Natural killer cell (primary cell): ENCODE data around the gene NME2. TPM values are rescaled to one million over a fixed set of nuclear protein-coding genes. Genes with fewer than 3 reads are reported as not detected.

Experiments
- ATAC-seq, 3 donors: fragments of 150-1000 bp in 2 of 3; fragments of 200-7000 bp in 1 of 3; cut with Tn5 transposase; 1 replicate in 1 of 3; 2 replicates in 2 of 3; pipeline ENCODE4 v1.10.0; 2021; ENCODE audit warnings: mild to moderate bottlenecking in 2 of 3, moderate library complexity in 2 of 3
- DNase-seq, 2 donors: peaks; one replicate each; pipeline versions ENCODE4 v3.0.0 to v3.0.0-alpha.2; 2013 to 2021; ENCODE audit warnings: mixed read lengths in 1 of 2
- H3K27ac ChIP-seq: one replicate; pipeline ENCODE4 v1.5.1; 2013; ENCODE audit warnings: mild to moderate bottlenecking, low read length
- H3K27me3 ChIP-seq: one replicate; pipeline ENCODE4 v1.6.1; 2013; ENCODE audit warnings: low read length; ENCODE audit not compliant: control insufficient read depth, insufficient read depth
- H3K36me3 ChIP-seq: one replicate; pipeline ENCODE4 v1.6.1; 2013; ENCODE audit warnings: low read length; ENCODE audit not compliant: control insufficient read depth, insufficient read depth
- H3K4me1 ChIP-seq: one replicate; pipeline ENCODE4 v1.6.1; 2013; ENCODE audit warnings: low read length; ENCODE audit not compliant: control insufficient read depth, insufficient read depth
- H3K4me3 ChIP-seq: one replicate; pipeline ENCODE4 v1.5.1; 2013; ENCODE audit warnings: low read length
- H3K9me3 ChIP-seq: one replicate; pipeline ENCODE4 v1.6.1; 2013; ENCODE audit warnings: low read length; ENCODE audit not compliant: control insufficient read depth, insufficient read depth
- H3K27ac Mint-ChIP-seq, 2 donors: one replicate each; pipeline ENCODE4 v1.8.0; 2022; ENCODE audit warnings: mild to moderate bottlenecking in 2 of 2, mixed read lengths in 2 of 2, moderate library complexity in 1 of 2
- H3K27me3 Mint-ChIP-seq, 2 donors: one replicate each; pipeline ENCODE4 v1.8.0; 2022; ENCODE audit warnings: low read depth in 2 of 2, mixed read lengths in 2 of 2
- H3K36me3 Mint-ChIP-seq: one replicate; pipeline ENCODE4 v1.8.0; 2022; ENCODE audit warnings: mixed read lengths
- H3K4me1 Mint-ChIP-seq, 2 donors: one replicate each; pipeline ENCODE4 v1.8.0; 2022; ENCODE audit warnings: mixed read lengths in 2 of 2
- H3K4me3 Mint-ChIP-seq: one replicate; pipeline ENCODE4 v1.8.0; 2022; ENCODE audit warnings: mild to moderate bottlenecking, moderate library complexity, mixed read lengths
- H3K9me3 Mint-ChIP-seq, 2 donors: one replicate each; pipeline ENCODE4 v1.8.0; 2022; ENCODE audit warnings: mixed read lengths in 2 of 2
- CTCF ChIP-seq: fragments of 200-600 bp; IDR thresholded peaks from one replicate; pipeline ENCODE4 v1.8.0; 2022; ENCODE audit warnings: antibody characterized with exemption
- WGBS: methylation state at CpG from one replicate; pipeline ENCODE4 v1.1.7; 2013; ENCODE audit warnings: missing lambda C conversion rate; ENCODE audit not compliant: insufficient coverage; 5-methylcytosine and 5-hydroxymethylcytosine counted together
- intact Hi-C: fragments of 100-400 bp; cut with micrococcal nuclease; formaldehyde crosslinking; loops from one replicate; pipeline ENCODE4 v1.14.2; 2022
- total RNA-seq, 4 donors: library from RNA; stranded (reverse); fragments of 120-200 nt in 1 of 4; gene quantifications; one replicate each; pipeline versions ENCODE4 v1.2.3 to v1.2.4, GENCODE V29; 2013 to 2022

Gene NME2
- total RNA-seq, 3 donors from 2014 or later (not counting 1 experiment from before 2014, with no cell fraction given), result 100 to 109 (median 101) TPM

- Mint-ChIP-seq H3K4me1 (no peaks in the 10 kb centered on the region), H3K4me3 (no peak overlapping the region), H3K9me3 (no peaks in the 10 kb centered on the region), H3K36me3 (no peaks in the 10 kb centered on the region), H3K27ac (no peak overlapping the region), H3K27me3 (peaks cover 0 to 5% of the 10 kb centered on the region in 2 donors)
- Histone ChIP-seq H3K4me3 (no peak overlapping the region), H3K36me3 (no peaks in the 10 kb centered on the region), H3K27me3 (no peaks in the 10 kb centered on the region), H3K27ac (no peak overlapping the region), H3K9me3 (no peaks in the 10 kb centered on the region), H3K4me1 (peaks cover 11% of the 10 kb centered on the region)
- 100% methylated on average over 2 of the region's 2 CpGs for WGBS
- DNase-seq, result no peak
- intact Hi-C loops, result no loop called here
- TF ChIP-seq CTCF, result no peak
- no peak for ATAC-seq
Measured at GRCh38 chr17:51149163-51149562, 17.0 kb upstream of the NME2 start.

- no peak overlapping the region for H3K4me3 ChIP-seq
- ATAC-seq (no peak), DNase-seq (no peak)
- H3K27ac ChIP-seq, result no peak overlapping the region
- H3K36me3 ChIP-seq, result no peaks in the 10 kb centered on the region
- no peaks in the 10 kb centered on the region for H3K36me3 Mint-ChIP-seq
- no peak overlapping the region for H3K27ac Mint-ChIP-seq
- no peak for TF ChIP-seq CTCF
- intact Hi-C loops, result loop anchor here (5.0 kb wide), 3 partner anchors 111 to 299 kb away; partner anchors contain the start of genes MBTD1, TOB1 and UTP18
- WGBS, result 72% methylated on average over 2 of the region's 5 CpGs
- no peaks in the 10 kb centered on the region for H3K27me3 ChIP-seq
- no peaks in the 10 kb centered on the region for H3K27me3 Mint-ChIP-seq
- no peak overlapping the region for H3K4me3 Mint-ChIP-seq
- H3K9me3 ChIP-seq, result no peaks in the 10 kb centered on the region
- H3K4me1 ChIP-seq, result peaks cover 14% of the 10 kb centered on the region
- H3K9me3 Mint-ChIP-seq, result no peaks in the 10 kb centered on the region
- H3K4me1 Mint-ChIP-seq, result no peaks in the 10 kb centered on the region
Measured at GRCh38 chr17:51150932-51151331, 15.3 kb upstream of the NME2 start.

- H3K27me3 Mint-ChIP-seq, result no peaks in the 10 kb centered on the region
- no peak for TF ChIP-seq CTCF
- WGBS, result 38% methylated on average over 6 of the region's 8 CpGs
Measured at GRCh38 chr17:51152766-51153209, 13.4 kb upstream of the NME2 start.

More at GRCh38 chr17:51152766-51153209, 13.4 kb upstream of the NME2 start:
- Histone ChIP-seq H3K27me3 (no peaks in the 10 kb centered on the region), H3K27ac (peak overlapping the region; percentile 86), H3K36me3 (peaks cover 2% of the 10 kb centered on the region), H3K4me3 (peak overlapping the region; percentile 25), H3K9me3 (no peaks in the 10 kb centered on the region), H3K4me1 (peaks cover 14% of the 10 kb centered on the region)
- Mint-ChIP-seq H3K4me1 (no peaks in the 10 kb centered on the region), H3K9me3 (no peaks in the 10 kb centered on the region), H3K4me3 (no peak overlapping the region), H3K27ac (no peak overlapping the region), H3K36me3 (no peaks in the 10 kb centered on the region)
- no peak for DNase-seq
- no peak for ATAC-seq
- intact Hi-C loops, result loop anchor here (1.0 to 5.0 kb wide), 7 partner anchors 31 to 433 kb away; partner anchors contain the start of genes LUC7L3, MBTD1, TOB1 and UTP18
